HG03064 (cell line): ENCODE measurements around the gene GPRASP3.

Experiments
- ATAC-seq: cut with Tn5 transposase; IDR thresholded peaks from one replicate; pipeline ENCODE4 v1.9.1; 2021; ENCODE audit warnings: low read depth; ENCODE audit not compliant: unreplicated experiment

Gene GPRASP3

DNA sequence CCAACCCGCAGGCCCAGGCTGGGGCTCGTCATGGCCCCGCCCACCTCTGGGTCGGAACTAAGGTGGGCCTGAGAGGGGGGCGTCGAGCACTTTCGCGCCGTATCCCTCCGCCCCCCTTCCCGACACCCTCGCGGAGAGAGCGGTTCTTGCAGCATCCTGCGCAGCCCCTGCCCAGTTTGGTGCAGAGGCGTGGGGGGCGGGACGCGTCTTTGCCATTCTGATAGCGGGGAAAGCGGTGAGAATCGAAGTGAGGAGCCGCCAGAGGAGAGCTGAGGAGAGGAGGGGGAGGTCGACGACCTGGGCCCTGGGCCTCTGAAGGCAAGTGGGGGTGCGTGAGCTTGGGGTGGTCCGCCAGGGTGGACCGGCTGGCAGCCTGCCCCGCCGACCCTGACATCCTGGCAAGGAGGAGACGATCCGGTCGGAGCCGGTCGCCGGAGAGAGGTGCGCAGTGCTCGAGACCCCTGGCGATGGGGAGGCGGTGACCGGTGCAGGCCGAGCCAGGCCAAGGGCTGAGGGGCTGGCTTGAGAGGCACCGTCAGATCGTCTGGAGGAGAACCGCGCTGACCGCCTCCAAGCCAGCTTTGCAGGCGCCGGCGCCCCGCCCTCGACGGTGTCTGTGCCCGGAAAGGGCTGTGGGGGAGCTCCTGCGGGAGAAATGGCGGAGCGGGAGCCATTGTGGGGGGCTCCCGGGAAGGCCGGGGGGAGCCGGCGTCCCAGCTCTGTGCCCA is 25.5 kb downstream of the GPRASP3 start:
- ATAC-seq: no peak

DNA sequence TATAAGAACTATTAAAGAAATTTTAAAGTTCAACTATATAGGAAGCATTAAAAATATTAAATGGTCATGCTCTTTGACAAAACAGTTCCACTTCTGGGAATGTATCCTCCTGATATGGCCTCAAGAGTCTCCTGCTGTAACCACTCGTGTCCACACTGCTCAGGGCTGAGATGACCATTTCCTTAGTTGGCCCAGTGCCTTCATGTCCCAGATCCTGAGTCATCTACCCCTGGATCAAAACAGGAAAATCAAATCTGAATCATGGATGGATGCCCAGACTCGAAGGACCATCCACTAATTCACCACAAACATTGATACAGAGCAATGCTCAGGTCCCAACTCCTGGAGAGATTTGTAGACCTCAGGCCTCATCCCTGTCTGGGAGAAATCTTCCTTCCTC is 44.7 kb downstream of the GPRASP3 start:
- no peak for ATAC-seq

DNA sequence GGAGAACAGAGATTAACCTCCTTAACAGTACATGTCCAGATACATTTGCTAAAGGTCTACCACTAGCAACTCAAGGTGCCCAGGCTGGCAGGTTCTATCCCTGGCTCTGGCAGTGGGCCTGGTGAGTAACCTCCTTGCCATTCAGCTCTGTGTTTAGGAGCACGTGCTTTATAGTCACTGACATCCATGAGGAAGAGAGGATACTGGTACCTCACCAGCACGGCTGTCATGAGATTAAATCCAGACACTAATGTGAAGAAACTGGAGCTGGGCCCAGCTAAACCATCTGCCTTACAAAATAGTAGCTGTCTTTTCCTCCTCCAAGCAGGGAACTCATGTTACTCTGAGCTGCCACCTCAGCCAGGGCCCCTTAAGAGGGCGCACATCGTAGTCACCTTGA is 45.3 kb downstream of the GPRASP3 start:
- no peak for ATAC-seq

- no peak for ATAC-seq
Measured at GRCh38 chrX:102767287-102767686, 46.7 kb downstream of the GPRASP3 start.

DNA sequence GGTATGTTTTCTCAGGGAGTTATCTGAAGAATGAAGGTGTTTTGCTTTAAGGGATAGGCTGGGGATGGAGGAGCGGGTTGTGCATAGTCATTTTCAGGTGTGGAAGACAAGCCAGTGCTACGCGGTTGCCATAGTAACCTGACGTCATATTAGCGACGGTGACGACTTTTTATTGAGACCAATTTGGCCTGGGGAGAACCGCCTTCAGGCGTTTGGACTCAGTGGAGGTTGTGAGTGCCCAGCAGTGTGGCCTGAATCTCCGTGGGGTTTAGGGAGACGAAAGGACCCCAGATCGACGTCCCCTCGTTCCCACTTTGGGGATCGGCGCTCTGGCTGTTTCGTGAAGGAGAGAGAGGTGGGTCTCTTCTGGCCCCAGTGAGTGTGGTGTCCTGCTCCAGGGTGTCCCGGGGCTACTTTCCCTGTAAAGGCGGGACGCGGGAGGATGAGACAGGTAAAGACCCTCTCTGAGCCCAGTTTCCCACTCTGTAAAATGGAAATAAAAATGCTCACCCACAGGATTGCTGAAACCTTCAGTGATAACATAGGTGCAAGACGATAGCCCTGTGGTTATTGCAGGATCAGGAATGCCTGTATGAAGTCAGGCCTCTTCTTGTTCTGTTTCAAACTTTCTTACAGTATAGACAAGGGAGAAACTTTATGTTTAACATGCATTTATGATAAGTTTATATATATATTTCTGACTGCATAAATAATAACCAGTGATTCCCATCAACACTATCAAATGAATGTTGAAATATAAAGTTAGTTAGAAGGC is 48.6 kb downstream of the GPRASP3 start:
- ATAC-seq: peak; percentile 89
